PC-9 (cell line): ENCODE results near the gene LRRC19. TPM values are rescaled to one million over a fixed set of nuclear protein-coding genes. Genes with fewer than 3 reads are reported as not detected.

ENCODE experiments used
- BruUV-seq: library from RNA; stranded (reverse); fragments of 400-500 nt; replicated peaks from 2 replicates; lab custom pipeline; 2021; lab: Mats Ljungman, UMichigan
- CTCF ChIA-PET: fragments of 300-600 bp; sonication (Branson Sonifier 250); formaldehyde crosslinking; loops from one replicate; lab custom pipeline; 2022; ENCODE audit warnings: antibody characterized with exemption; lab: Charles Lee
- POLR2A ChIA-PET: fragments of 300-600 bp; sonication (Branson Sonifier 250); formaldehyde crosslinking; loops from one replicate; lab custom pipeline; 2022; ENCODE audit warnings: antibody characterized with exemption; ENCODE audit not compliant: unreplicated experiment; lab: Charles Lee
- DNase-seq, 2 experiments: peaks; one replicate each; pipeline versions ENCODE4 v3.0.0 to v3.0.0-alpha.2; 2015 to 2022; ENCODE audit warnings: mixed read lengths in 1 of 2
- H2AFZ ChIP-seq: fragments of 200-600 bp; sonication (generic); 2 replicates; pipeline ENCODE4 v1.8.1; 2017; ENCODE audit warnings: antibody characterized with exemption
- H3F3A ChIP-seq: fragments of 200-600 bp; sonication (generic); 2 replicates; pipeline ENCODE4 v1.8.1; 2017; ENCODE audit warnings: antibody characterized with exemption, mild to moderate bottlenecking, low read depth; ENCODE audit not compliant: insufficient read depth
- H3K27ac ChIP-seq: fragments of 200-600 bp; sonication (generic); 2 replicates; pipeline ENCODE4 v1.6.1; 2016; ENCODE audit warnings: mixed run types
- H3K27me3 ChIP-seq: fragments of 200-600 bp; sonication (generic); 2 replicates; pipeline ENCODE4 v1.6.1; 2016; ENCODE audit warnings: low read depth, mixed run types; ENCODE audit not compliant: insufficient read depth
- H3K36me3 ChIP-seq: fragments of 200-600 bp; sonication (generic); 2 replicates; pipeline ENCODE4 v1.6.1; 2016; ENCODE audit warnings: low read depth, mixed run types
- H3K4me1 ChIP-seq: fragments of 200-600 bp; sonication (generic); replicated peaks from 2 replicates; pipeline ENCODE4 v1.6.1; 2016; ENCODE audit warnings: mixed run types; ENCODE audit not compliant: insufficient read depth
- H3K4me2 ChIP-seq: fragments of 200-600 bp; sonication (generic); 2 replicates; pipeline ENCODE4 v1.6.1; 2017; ENCODE audit warnings: mixed run types
- H3K4me3 ChIP-seq: fragments of 200-600 bp; sonication (generic); 2 replicates; pipeline ENCODE4 v1.6.1; 2016; ENCODE audit warnings: mixed run types
- H3K79me2 ChIP-seq: fragments of 200-600 bp; sonication (generic); 2 replicates; pipeline ENCODE4 v1.6.1; 2017; ENCODE audit warnings: low read depth, mixed run types
- H3K9me2 ChIP-seq: fragments of 200-600 bp; sonication (generic); 2 replicates; pipeline ENCODE4 v1.8.1; 2017; ENCODE audit warnings: mild to moderate bottlenecking; ENCODE audit not compliant: insufficient read depth
- H3K9me3 ChIP-seq: fragments of 200-600 bp; sonication (generic); 2 replicates; pipeline ENCODE4 v1.8.1; 2016; ENCODE audit warnings: low read depth; ENCODE audit not compliant: insufficient read depth
- H4K20me1 ChIP-seq: fragments of 200-600 bp; sonication (generic); 2 replicates; pipeline ENCODE4 v1.8.1; 2017; ENCODE audit not compliant: insufficient read depth
- EZH2 ChIP-seq: fragments of 200-600 bp; sonication (generic); IDR thresholded peaks from 2 replicates; pipeline ENCODE4 v1.8.0; 2017; ENCODE audit warnings: antibody characterized with exemption, low read depth
- intact Hi-C: fragments of 100-400 bp; cut with micrococcal nuclease; formaldehyde crosslinking; loops from one replicate; pipeline ENCODE4 v1.10.0; 2022; ENCODE audit not compliant: unreplicated experiment
- total RNA-seq: library from RNA; stranded (reverse); gene quantifications from 2 replicates; pipeline ENCODE4 v1.2.3, GENCODE V29; 2021
- TF ChIP-seq, protein P1 (sequence below): fragments of 200-600 bp; sonication (generic); conservative IDR thresholded peaks from 2 replicates; pipeline ENCODE4 v1.6.1; 2017; ENCODE audit warnings: mixed run types, antibody characterized with exemption, mild to moderate bottlenecking, moderate library complexity

Gene LRRC19
- total RNA-seq, 1 experiment from 2014 or later, result not detected

DNA sequence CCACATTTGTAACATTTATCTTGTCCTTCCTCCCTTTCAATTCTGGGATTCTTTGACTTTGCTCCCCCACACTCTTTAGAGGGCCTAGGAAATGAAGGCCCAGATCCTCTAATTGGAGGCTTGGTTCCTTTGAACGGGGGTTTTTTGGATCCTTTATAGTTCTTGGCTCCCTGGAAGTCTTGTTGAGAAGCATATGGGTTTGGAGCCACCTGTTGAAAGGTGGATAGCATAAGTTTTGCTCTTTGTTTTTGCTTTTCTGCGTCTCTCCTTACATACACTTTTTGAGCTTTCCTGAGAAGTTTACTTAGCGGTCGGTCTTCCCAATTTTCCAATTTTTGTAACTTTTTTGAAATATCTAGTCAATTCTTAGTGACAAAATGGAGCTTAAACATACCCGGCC is 31.5 kb downstream of the LRRC19 start:
- Histone ChIP-seq H3K9me3 (no peaks in the 10 kb centered on the region), H3K27me3 (no peaks in the 10 kb centered on the region), H3K4me3 (no peak overlapping the region), H3K4me1 (no peaks in the 10 kb centered on the region), H4K20me1 (no peaks in the 10 kb centered on the region), H3K27ac (no peak overlapping the region), H3K36me3 (no peaks in the 10 kb centered on the region), H3K79me2 (no peaks in the 10 kb centered on the region), H3F3A (no peaks in the 10 kb centered on the region), H3K9me2 (no peaks in the 10 kb centered on the region), H2AFZ (no peak overlapping the region), H3K4me2 (no peak overlapping the region)
- intact Hi-C loops, result no loop called here
- DNase-seq, result no peak
- POLR2A ChIA-PET, result interaction anchor here (0.5 kb wide), 1 partner anchor 227 kb away, joined by 3 read pairs; no protein-coding TSS in a partner anchor
- BruUV-seq, result no TSS peak
- CTCF ChIA-PET, result no interaction called here
- TF ChIP-seq EZH2, result no peak
- TF ChIP-seq, protein P1, sequence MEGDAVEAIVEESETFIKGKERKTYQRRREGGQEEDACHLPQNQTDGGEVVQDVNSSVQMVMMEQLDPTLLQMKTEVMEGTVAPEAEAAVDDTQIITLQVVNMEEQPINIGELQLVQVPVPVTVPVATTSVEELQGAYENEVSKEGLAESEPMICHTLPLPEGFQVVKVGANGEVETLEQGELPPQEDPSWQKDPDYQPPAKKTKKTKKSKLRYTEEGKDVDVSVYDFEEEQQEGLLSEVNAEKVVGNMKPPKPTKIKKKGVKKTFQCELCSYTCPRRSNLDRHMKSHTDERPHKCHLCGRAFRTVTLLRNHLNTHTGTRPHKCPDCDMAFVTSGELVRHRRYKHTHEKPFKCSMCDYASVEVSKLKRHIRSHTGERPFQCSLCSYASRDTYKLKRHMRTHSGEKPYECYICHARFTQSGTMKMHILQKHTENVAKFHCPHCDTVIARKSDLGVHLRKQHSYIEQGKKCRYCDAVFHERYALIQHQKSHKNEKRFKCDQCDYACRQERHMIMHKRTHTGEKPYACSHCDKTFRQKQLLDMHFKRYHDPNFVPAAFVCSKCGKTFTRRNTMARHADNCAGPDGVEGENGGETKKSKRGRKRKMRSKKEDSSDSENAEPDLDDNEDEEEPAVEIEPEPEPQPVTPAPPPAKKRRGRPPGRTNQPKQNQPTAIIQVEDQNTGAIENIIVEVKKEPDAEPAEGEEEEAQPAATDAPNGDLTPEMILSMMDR, result no peak

DNA sequence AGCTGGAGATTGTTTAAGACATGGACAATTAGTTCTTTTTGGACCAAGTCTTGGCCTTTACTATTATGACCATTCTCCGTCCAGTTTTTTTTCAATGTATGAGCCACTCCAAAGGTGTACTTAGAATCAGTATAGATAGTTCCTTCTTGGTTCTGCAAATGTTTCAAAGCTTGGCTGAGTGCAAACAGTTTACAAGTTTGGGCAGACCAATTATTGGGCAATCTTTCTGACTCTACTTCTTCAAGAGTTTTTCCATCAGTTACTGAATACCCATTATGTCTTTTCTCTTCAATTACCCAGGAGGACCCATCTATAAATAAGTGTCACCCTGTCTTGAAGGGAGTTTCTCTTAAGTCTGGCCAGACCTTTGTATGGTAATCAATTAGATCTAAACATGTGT is 33.8 kb downstream of the LRRC19 start:
- BruUV-seq, result no TSS peak
- no peaks in the 10 kb centered on the region for H4K20me1 ChIP-seq
- H2AFZ ChIP-seq, result no peak overlapping the region
- H3K4me1 ChIP-seq, result no peaks in the 10 kb centered on the region
- no peak for DNase-seq
- no peaks in the 10 kb centered on the region for H3K36me3 ChIP-seq
- CTCF ChIA-PET, result no interaction called here
- no peaks in the 10 kb centered on the region for H3K9me2 ChIP-seq
- no peak overlapping the region for H3K4me3 ChIP-seq
- POLR2A ChIA-PET, result no interaction called here
- H3K4me2 ChIP-seq, result no peak overlapping the region
- no peaks in the 10 kb centered on the region for H3F3A ChIP-seq
- no peaks in the 10 kb centered on the region for H3K27me3 ChIP-seq
- peaks cover 8% of the 10 kb centered on the region; the same call in 1 of the 2 replicates for H3K79me2 ChIP-seq
- no peak overlapping the region for H3K27ac ChIP-seq
- no peak for TF ChIP-seq EZH2
- TF ChIP-seq, protein P1, result no peak
- no peaks in the 10 kb centered on the region for H3K9me3 ChIP-seq
- intact Hi-C loops, result no loop called here

DNA sequence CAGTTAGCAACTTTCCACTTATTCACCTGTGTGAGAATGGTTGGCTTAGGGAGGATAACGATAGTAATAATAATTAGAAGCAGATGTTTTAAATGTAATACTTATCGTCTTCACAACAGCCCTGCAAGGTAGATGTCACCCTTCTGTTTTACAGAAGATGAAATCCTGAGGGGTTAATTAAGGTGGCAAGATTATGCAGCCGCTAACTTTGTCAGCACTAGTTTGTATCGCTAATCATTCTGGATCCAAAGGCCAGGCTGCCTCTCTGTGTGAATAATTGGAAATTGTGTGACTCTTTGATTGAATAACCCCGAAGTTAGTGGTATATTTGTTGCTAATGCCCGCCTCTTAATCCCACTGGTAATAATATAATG is 48.6 kb downstream of the LRRC19 start:
- no peaks in the 10 kb centered on the region for H3K27me3 ChIP-seq
- intact Hi-C loops, result loop anchor here (1.0 kb wide), 1 partner anchor 10 kb away; the partner anchor contains the start of gene PLAA
- ChIA-PET CTCF (no interaction called here), POLR2A (no interaction called here)
- peak overlapping the region; percentile 98 for H2AFZ ChIP-seq
- peak overlapping the region; percentile 86 for H3K4me2 ChIP-seq
- H3K79me2 ChIP-seq, result peaks cover 20% of the 10 kb centered on the region
- no peaks in the 10 kb centered on the region for H3F3A ChIP-seq
- TF ChIP-seq EZH2, result no peak
- TF ChIP-seq, protein P1, result no peak
- H3K9me3 ChIP-seq, result no peaks in the 10 kb centered on the region
- H3K27ac ChIP-seq, result peak overlapping the region; percentile 51; the same call in 1 of the 2 replicates
- H3K36me3 ChIP-seq, result no peaks in the 10 kb centered on the region
- H3K4me1 ChIP-seq, result peaks cover 8% of the 10 kb centered on the region
- no peaks in the 10 kb centered on the region for H4K20me1 ChIP-seq
- no peak for DNase-seq
- no TSS peak for BruUV-seq
- H3K9me2 ChIP-seq, result no peaks in the 10 kb centered on the region
- peak overlapping the region; percentile 86 for H3K4me3 ChIP-seq
